Upper lobe of left lung (tissue), 6 donors: ENCODE results near the gene SMIM31. TPM values are rescaled to one million over a fixed set of nuclear protein-coding genes. Genes with fewer than 3 reads are reported as not detected.
A peak's percentile ranks its signal among the peaks of the same experiment; 100 is the strongest.

Experiments
- ATAC-seq, 2 donors: fragments of 200-7000 bp; cut with Tn5 transposase; one replicate each; pipeline ENCODE4 v1.9.1; 2022; ENCODE audit warnings: mild to moderate bottlenecking in 2 of 2, moderate library complexity in 2 of 2; ENCODE audit not compliant: low FRiP score in 2 of 2
- DNase-seq, 2 donors: peaks; one replicate each; pipeline ENCODE4 v3.0.0-alpha.2; 2019 to 2020
- H3K27ac ChIP-seq, 4 donors: fragments of 200-600 bp; sonication (generic); one replicate each; pipeline ENCODE4 v1.5.1; 2016 to 2019
- H3K27me3 ChIP-seq, 4 donors: fragments of 200-600 bp; sonication (generic); one replicate each; pipeline ENCODE4 v1.5.1; 2017 to 2019
- H3K36me3 ChIP-seq, 4 donors: fragments of 200-600 bp; sonication (generic); one replicate each; pipeline ENCODE4 v1.5.1; 2016 to 2019
- H3K4me1 ChIP-seq, 4 donors: fragments of 200-600 bp; sonication (generic); one replicate each; pipeline ENCODE4 v1.5.1; 2018 to 2019
- H3K4me3 ChIP-seq, 4 donors: fragments of 200-600 bp; sonication (generic); one replicate each; pipeline ENCODE4 v1.5.1; 2017 to 2019; ENCODE audit warnings: mild to moderate bottlenecking in 2 of 4, moderate library complexity in 1 of 4
- H3K9me3 ChIP-seq, 4 donors: fragments of 200-600 bp; sonication (generic); one replicate each; pipeline ENCODE4 v1.5.1; 2018 to 2019
- CTCF ChIP-seq, 6 experiments: fragments of 450-650 bp in 4 of 6; fragments of 200-600 bp in 2 of 6; sonication (generic) in 2 of 6; IDR thresholded peaks; one replicate each; pipeline ENCODE4 v1.5.1; 2016 to 2019; ENCODE audit warnings: antibody characterized with exemption in 6 of 6
- EP300 ChIP-seq, 4 donors: sonication (generic); formaldehyde crosslinking; IDR thresholded peaks; one replicate each; pipeline ENCODE4 v1.5.1; 2017; ENCODE audit warnings: antibody characterized with exemption in 4 of 4, control low read depth in 2 of 4
- POLR2A ChIP-seq, 4 donors: fragments of 450-650 bp; IDR thresholded peaks; one replicate each; pipeline ENCODE4 v1.5.1; 2016 to 2017; ENCODE audit warnings: antibody characterized with exemption in 4 of 4, mild to moderate bottlenecking in 2 of 4
- POLR2AphosphoS5 ChIP-seq, 2 donors: sonication (generic); formaldehyde crosslinking; IDR thresholded peaks; one replicate each; pipeline ENCODE4 v1.5.1; 2017; ENCODE audit warnings: antibody characterized with exemption in 2 of 2
- WGBS, 2 donors: methylation state at CpG; one replicate each; pipeline ENCODE4 v1.1.5; 2017 to 2018; 5-methylcytosine and 5-hydroxymethylcytosine counted together
- total RNA-seq, 6 donors: library from RNA; depleted of rRNA in 4 of 6; stranded (reverse); fragments of >200 nt in 4 of 6; gene quantifications; one replicate each; pipeline versions ENCODE4 v1.1.0 to v1.2.1, GENCODE V29; 2016 to 2021
- donor health status: DM: no; HTN: no; CAD: no; lungs with moderate emphysema.
- donor health status: DM: no; HTN: yes; CAD: no; lungs with severe emphysema.

The SMIM31 gene
- total RNA-seq, 6 donors from 2014 or later, result 0.11 to 1.7 (median 0.54) TPM; not detected in 2

- Histone ChIP-seq H3K9me3 (no peaks in the 10 kb centered on the region), H3K4me3 (no peak overlapping the region), H3K27ac (no peak overlapping the region), H3K36me3 (no peaks in the 10 kb centered on the region), H3K4me1 (no peaks in the 10 kb centered on the region), H3K27me3 (no peaks in the 10 kb centered on the region)
- ATAC-seq, result peak in 1 of 2 donors; percentile 61
- TF ChIP-seq CTCF (IDR thresholded peaks at IDR 0.05) (peak in 4 of 6 experiments; percentile 41 to 70 (median 65)), POLR2AphosphoS5 (IDR thresholded peaks at IDR 0.05) (no peak)
- DNase-seq, result no peak
- 53 to 58% methylated on average over 7 of the region's 7 CpGs for WGBS, 2 donors
Observed at GRCh38 chr4:164779811-164780216, 25.9 kb downstream of the SMIM31 start.

GRCh38 chr4:164780839-164781238 lies 26.9 kb downstream of the SMIM31 start:
- 77 to 93% methylated on average over 3 of the region's 3 CpGs for WGBS, 2 donors
- TF ChIP-seq POLR2AphosphoS5 (IDR thresholded peaks at IDR 0.05) (no peak), EP300 (IDR thresholded peaks at IDR 0.05) (no peak), POLR2A (IDR thresholded peaks at IDR 0.05) (no peak), CTCF (IDR thresholded peaks at IDR 0.05) (no peak)
- Histone ChIP-seq H3K4me3 (no peak overlapping the region), H3K36me3 (no peaks in the 10 kb centered on the region), H3K4me1 (no peaks in the 10 kb centered on the region), H3K9me3 (no peaks in the 10 kb centered on the region), H3K27ac (no peak overlapping the region), H3K27me3 (no peaks in the 10 kb centered on the region)
- DNase-seq, result no peak
- no peak for ATAC-seq

- H3K4me3 ChIP-seq, result no peak overlapping the region
- no peaks in the 10 kb centered on the region for H3K36me3 ChIP-seq
- TF ChIP-seq EP300 (IDR thresholded peaks at IDR 0.05) (no peak), CTCF (IDR thresholded peaks at IDR 0.05) (no peak), POLR2AphosphoS5 (IDR thresholded peaks at IDR 0.05) (no peak), POLR2A (IDR thresholded peaks at IDR 0.05) (no peak)
- no peaks in the 10 kb centered on the region for H3K27me3 ChIP-seq
- WGBS, 2 donors, result 68 to 72% methylated on average over 6 of the region's 6 CpGs
- no peaks in the 10 kb centered on the region for H3K4me1 ChIP-seq
- DNase-seq (no peak), ATAC-seq (no peak)
- no peaks in the 10 kb centered on the region for H3K9me3 ChIP-seq
- no peak overlapping the region for H3K27ac ChIP-seq
Observed at GRCh38 chr4:164783976-164784375, 30.0 kb downstream of the SMIM31 start.

- TF ChIP-seq POLR2A (IDR thresholded peaks at IDR 0.05), result no peak
- no peak for TF ChIP-seq POLR2AphosphoS5 (IDR thresholded peaks at IDR 0.05)
- no peak for TF ChIP-seq EP300 (IDR thresholded peaks at IDR 0.05)
- no peak for TF ChIP-seq CTCF (IDR thresholded peaks at IDR 0.05)
- Histone ChIP-seq H3K9me3 (no peaks in the 10 kb centered on the region), H3K27me3 (no peaks in the 10 kb centered on the region), H3K36me3 (no peaks in the 10 kb centered on the region), H3K4me1 (no peaks in the 10 kb centered on the region), H3K27ac (no peak overlapping the region), H3K4me3 (no peak overlapping the region)
- DNase-seq (no peak), ATAC-seq (no peak)
- 68 to 73% methylated on average over 1 of the region's 1 CpG for WGBS, 2 donors
Observed at GRCh38 chr4:164789047-164789446, 35.1 kb downstream of the SMIM31 start.

GRCh38 chr4:164790249-164790648 lies 36.3 kb downstream of the SMIM31 start:
- Histone ChIP-seq H3K9me3 (no peaks in the 10 kb centered on the region), H3K27ac (no peak overlapping the region), H3K27me3 (no peaks in the 10 kb centered on the region), H3K4me1 (no peaks in the 10 kb centered on the region), H3K4me3 (no peak overlapping the region), H3K36me3 (no peaks in the 10 kb centered on the region)
- DNase-seq (no peak), ATAC-seq (no peak)
- TF ChIP-seq CTCF (IDR thresholded peaks at IDR 0.05) (no peak), POLR2A (IDR thresholded peaks at IDR 0.05) (no peak), POLR2AphosphoS5 (IDR thresholded peaks at IDR 0.05) (no peak), EP300 (IDR thresholded peaks at IDR 0.05) (no peak)
